Measurements from ENCODE around the gene LCN1. TPM values are rescaled to one million over a fixed set of nuclear protein-coding genes. Genes with fewer than 3 reads are reported as not detected.
"Not testable (repeated sequence)": the region's sequence is repeated elsewhere in the genome, so short reads cannot be mapped to it uniquely, and the experiment has no call there.

Gene LCN1
- total RNA-seq, 1 donor from 2014 or later, result not detected

DNA sequence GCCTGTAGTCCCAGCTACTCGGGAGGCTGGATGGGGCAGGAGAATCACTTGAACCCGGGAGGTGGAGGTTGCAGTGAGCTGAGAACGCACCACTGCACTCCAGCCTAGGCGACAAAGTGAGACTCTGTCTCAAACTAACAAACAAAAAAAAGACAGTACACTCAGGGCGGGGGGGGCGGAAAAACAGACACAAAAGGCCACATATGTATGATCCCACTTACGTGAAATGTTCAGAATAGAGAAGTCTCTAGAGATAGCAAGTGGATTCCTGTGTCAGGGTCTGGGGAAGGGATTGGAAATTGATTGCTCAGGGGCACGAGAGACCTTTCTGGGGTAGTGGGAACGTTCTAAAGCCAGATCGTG, 9.0 kb upstream of the LCN1 start:
- peak; percentile 63 for DNase-seq (ENCODE audit: extremely low spot score, unreplicated experiment)
- H3K4me3 Mint-ChIP-seq (ENCODE audit: unreplicated experiment), result no peak overlapping the region
- peaks cover 10% of the 10 kb centered on the region for H3K9me3 Mint-ChIP-seq (ENCODE audit: unreplicated experiment)
- no peak for TF ChIP-seq CTCF (IDR thresholded peaks at IDR 0.05)
- H3K4me1 Mint-ChIP-seq (ENCODE audit: unreplicated experiment), result no peaks in the 10 kb centered on the region
- H3K36me3 Mint-ChIP-seq (ENCODE audit: unreplicated experiment), result no peaks in the 10 kb centered on the region
- no peak overlapping the region for H3K27ac Mint-ChIP-seq (ENCODE audit: unreplicated experiment)
- H3K27me3 Mint-ChIP-seq (ENCODE audit: unreplicated experiment), result peaks cover 11% of the 10 kb centered on the region

DNA sequence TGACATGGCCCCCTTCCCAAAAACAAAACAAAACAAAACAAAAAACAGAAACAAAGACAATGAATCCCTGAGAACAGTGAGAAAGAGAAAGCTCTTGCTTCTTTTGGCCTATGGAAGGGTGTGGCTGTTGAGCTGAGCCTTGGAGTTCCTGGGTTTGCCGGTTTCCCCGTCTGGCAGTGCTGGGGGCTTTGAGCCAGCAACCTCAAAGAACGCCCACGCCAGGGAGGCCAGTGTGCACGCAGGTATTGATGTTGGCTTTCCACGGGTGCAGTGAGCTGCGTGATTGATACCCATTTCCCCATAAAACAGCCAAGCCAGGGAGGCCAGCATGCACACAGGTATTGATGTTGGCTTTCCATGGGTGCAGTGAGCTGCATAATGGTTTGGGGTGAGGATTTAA, 8.3 kb upstream of the LCN1 start:
- Mint-ChIP-seq H3K27me3 (ENCODE audit: unreplicated experiment) (peaks cover 13% of the 10 kb centered on the region), H3K4me1 (ENCODE audit: unreplicated experiment) (no peaks in the 10 kb centered on the region), H3K27ac (ENCODE audit: unreplicated experiment) (no peak overlapping the region), H3K36me3 (ENCODE audit: unreplicated experiment) (no peaks in the 10 kb centered on the region), H3K4me3 (ENCODE audit: unreplicated experiment) (no peak overlapping the region), H3K9me3 (ENCODE audit: unreplicated experiment) (peaks cover 10% of the 10 kb centered on the region)
- DNase-seq (ENCODE audit: extremely low spot score, unreplicated experiment), result peak; percentile 38
- TF ChIP-seq CTCF (IDR thresholded peaks at IDR 0.05), result no peak

DNA sequence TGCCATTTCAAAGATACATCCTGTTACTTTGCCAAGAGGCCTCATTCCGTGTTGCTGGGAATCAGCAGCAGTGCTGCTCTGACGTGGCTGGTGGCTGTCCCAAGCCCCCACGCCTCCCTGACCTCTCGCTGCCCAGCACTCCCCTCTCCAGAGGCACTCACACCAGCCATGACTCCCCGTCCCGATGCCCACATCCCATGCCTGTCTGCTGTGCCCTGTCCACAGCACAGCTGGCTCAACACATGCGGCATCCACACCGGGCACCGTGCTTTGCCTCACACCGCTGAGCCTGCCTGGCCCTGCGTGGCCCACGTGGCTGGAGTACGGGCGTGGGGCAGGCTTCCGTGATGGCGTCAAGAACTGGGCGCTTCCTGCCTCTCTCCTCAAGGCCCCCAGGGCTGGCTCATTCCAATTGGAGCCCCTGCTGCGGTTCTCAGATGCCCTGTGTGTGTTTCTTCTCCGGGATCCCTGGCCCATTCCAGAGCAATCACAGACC, 7.8 kb upstream of the LCN1 start:
- H3K27ac Mint-ChIP-seq (ENCODE audit: unreplicated experiment), result no peak overlapping the region
- no peak overlapping the region for H3K4me3 Mint-ChIP-seq (ENCODE audit: unreplicated experiment)
- no peaks in the 10 kb centered on the region for H3K36me3 Mint-ChIP-seq (ENCODE audit: unreplicated experiment)
- DNase-seq (ENCODE audit: extremely low spot score, unreplicated experiment), result peak; percentile 83
- H3K27me3 Mint-ChIP-seq (ENCODE audit: unreplicated experiment), result peaks cover 15% of the 10 kb centered on the region
- TF ChIP-seq CTCF (IDR thresholded peaks at IDR 0.05), result no peak
- H3K9me3 Mint-ChIP-seq (ENCODE audit: unreplicated experiment), result peaks cover 10% of the 10 kb centered on the region
- H3K4me1 Mint-ChIP-seq (ENCODE audit: unreplicated experiment), result no peaks in the 10 kb centered on the region

DNA sequence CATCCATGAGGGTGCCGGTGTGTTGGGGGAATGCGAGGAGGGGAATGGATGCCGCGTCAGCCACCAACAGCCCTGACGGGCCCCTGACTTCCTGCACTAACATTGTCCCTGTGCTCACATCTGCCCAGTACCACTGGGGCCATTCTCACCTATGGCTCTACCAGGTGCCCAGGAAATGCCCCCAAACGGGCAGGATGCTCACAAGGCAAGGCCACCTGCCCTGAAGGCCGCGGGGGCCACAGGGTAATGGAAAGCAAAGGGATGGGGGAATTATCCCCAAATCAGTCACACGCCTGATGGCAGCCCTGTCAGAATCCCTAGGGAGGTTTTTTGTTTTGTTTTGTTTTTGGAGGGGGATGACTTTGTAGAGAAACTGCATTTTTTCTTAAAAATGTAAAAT, 7.3 kb upstream of the LCN1 start:
- H3K4me3 Mint-ChIP-seq (ENCODE audit: unreplicated experiment); H3K4me1 Mint-ChIP-seq (ENCODE audit: unreplicated experiment); H3K9me3 Mint-ChIP-seq (ENCODE audit: unreplicated experiment); H3K36me3 Mint-ChIP-seq (ENCODE audit: unreplicated experiment); H3K27ac Mint-ChIP-seq (ENCODE audit: unreplicated experiment); DNase-seq (ENCODE audit: extremely low spot score, unreplicated experiment): not testable (repeated sequence)
- peaks cover 15% of the 10 kb centered on the region for H3K27me3 Mint-ChIP-seq (ENCODE audit: unreplicated experiment)

GRCh38 chr9:135514342-135515082, 6.7 kb upstream of the LCN1 start:
- Mint-ChIP-seq H3K9me3 (ENCODE audit: unreplicated experiment) (peaks cover 1% of the 10 kb centered on the region), H3K36me3 (ENCODE audit: unreplicated experiment) (no peaks in the 10 kb centered on the region), H3K27ac (ENCODE audit: unreplicated experiment) (no peak overlapping the region), H3K27me3 (ENCODE audit: unreplicated experiment) (peaks cover 9% of the 10 kb centered on the region), H3K4me3 (ENCODE audit: unreplicated experiment) (no peak overlapping the region), H3K4me1 (ENCODE audit: unreplicated experiment) (no peaks in the 10 kb centered on the region)
- no peak for TF ChIP-seq CTCF (IDR thresholded peaks at IDR 0.05)
- peak; percentile 69 for DNase-seq (ENCODE audit: extremely low spot score, unreplicated experiment)

Data from osteocyte (in vitro differentiated cells).